ENCODE data around the gene TTBK1.
"Not testable (repeated sequence)": the region's sequence is repeated elsewhere in the genome, so short reads cannot be mapped to it uniquely, and the experiment has no call there.

Gene TTBK1

DNA sequence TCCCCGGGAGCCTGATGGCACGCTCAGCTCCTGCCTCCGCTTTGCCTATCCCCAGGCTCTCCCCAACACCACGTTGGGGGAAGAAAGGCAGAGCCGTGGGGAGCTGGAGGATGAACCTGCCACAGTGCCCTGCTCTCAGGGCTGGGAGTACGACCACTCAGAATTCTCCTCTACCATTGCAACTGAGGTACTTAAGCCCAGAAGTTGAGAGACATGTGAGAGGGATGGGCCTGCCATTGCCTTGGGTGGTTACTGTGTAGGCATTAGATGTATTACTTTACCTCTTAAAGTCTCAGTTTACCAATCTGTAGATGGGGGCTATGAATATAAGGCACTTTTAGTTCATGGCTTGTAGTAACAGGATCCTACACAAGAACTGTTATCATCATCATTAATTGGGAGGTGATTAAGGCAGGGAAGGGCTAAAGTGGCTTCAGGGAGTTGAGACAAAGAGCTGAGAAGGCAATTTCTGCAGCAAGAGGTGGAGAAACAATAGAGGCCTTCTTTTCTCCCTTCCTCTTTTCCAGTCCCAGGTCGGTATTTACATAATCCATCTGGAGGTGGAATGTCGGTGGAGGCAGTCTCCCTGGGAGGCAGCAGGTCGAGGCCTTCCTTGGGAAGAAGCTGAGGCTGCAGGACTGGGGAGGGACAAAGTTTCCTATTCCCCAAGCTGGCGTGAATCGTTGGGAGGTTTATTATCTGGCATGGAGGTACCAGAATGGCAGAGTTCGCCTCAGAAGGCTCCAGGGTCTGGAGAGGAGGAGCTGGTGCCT, 55.5 kb downstream of the TTBK1 start:
- Histone ChIP-seq H3K27me3 (no peaks in the 10 kb centered on the region), H3K9me3 (replicated peaks in 1 of 11) (no peaks in the 10 kb centered on the region), H3K9ac (no peak overlapping the region), H3K4me2 (no peak overlapping the region; a peak in 1 of 22 replicates), H3K4me3 (no peak overlapping the region), H3K27ac (no peak overlapping the region), H3K36me3 (no peaks in the 10 kb centered on the region), H3K4me1 (peaks cover 0 to 10% (median 2%) of the 10 kb centered on the region in 10 experiments; a peak in 5 of 20 replicates), H4K20me1 (no peaks in the 10 kb centered on the region)
- TF ChIP-seq Cebpa-rat (IDR thresholded peaks at IDR 0.05): no peak

DNA sequence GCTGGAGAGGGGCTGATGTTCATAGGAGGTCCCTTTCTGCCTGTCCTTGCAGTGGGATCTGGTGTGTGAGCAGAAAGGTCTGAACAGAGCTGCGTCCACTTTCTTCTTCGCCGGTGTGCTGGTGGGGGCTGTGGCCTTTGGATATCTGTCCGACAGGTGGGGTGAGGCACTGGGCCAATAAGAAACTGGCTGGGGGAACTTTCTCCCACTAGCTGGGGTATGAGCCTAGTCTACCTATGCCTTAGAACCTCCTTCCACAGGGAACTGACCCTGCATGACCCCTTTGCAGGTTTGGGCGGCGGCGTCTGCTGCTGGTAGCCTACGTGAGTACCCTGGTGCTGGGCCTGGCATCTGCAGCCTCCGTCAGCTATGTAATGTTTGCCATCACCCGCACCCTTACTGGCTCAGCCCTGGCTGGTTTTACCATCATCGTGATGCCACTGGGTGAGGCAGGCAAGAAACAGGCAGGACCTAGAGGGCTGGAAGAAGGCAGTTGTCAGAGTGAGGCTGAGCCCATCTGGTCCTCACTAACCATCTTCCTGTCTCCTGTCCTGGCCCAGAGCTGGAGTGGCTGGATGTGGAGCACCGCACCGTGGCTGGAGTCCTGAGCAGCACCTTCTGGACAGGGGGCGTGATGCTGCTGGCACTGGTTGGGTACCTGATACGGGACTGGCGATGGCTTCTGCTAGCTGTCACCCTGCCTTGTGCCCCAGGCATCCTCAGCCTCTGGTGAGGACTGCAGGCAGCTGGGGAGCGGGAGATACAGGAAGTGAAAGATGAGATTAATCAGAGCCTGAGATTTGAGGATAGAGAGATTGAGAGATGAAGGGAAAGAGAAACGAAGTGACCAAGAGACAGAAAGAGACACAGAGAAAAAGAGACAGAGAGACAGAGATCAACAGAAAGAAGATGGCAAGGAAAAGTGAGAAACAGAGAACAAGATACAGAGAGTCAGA, 56.3 kb downstream of the TTBK1 start:
- no peak for TF ChIP-seq Cebpa-rat (IDR thresholded peaks at IDR 0.05)
- Histone ChIP-seq H3K4me2 (peak overlapping the region in 2 of 11 experiments; percentile 2 to 8; a peak in 1 of 22 replicates), H3K9ac (no peak overlapping the region)

DNA sequence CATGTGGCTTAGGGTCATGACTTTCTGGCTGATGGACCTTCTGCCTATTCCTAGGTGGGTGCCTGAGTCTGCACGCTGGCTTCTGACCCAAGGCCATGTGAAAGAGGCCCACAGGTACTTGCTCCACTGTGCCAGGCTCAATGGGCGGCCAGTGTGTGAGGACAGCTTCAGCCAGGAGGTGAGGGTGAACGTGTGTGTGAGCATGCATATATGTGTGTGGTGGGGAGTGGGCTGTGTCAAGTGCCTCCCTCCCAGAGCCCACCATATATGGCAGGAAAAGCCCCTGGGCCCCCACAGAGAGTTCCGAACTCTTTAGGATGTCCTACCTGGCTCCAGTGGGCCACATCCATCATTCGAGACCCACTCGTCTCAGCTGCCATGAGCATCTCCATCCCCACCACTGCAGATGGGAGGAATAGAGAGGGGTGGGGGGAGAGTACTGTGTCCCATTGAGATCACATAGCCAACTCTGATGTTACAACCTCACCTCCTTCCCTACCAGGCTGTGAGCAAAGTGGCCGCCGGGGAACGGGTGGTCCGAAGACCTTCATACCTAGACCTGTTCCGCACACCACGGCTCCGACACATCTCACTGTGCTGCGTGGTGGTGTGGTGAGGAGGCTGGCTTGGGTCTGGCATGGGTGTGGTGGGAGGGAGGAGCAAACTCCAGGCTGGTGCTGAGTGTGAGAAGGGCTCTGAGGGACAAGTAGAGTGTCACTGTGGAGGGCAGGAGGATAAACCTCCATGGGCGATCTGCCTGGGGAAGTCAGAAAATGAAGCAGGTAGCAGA, 58.0 kb downstream of the TTBK1 start:
- Histone ChIP-seq H3K36me3 (no peaks in the 10 kb centered on the region), H3K4me2 (no peak overlapping the region), H3K4me3 (no peak overlapping the region), H3K27ac (no peak overlapping the region), H3K9me3 (replicated peaks in 1 of 11) (no peaks in the 10 kb centered on the region), H4K20me1 (no peaks in the 10 kb centered on the region), H3K27me3 (no peaks in the 10 kb centered on the region), H3K4me1 (peaks cover 0 to 10% (median 3%) of the 10 kb centered on the region in 10 experiments; a peak in 6 of 20 replicates), H3K9ac (no peak overlapping the region)
- TF ChIP-seq Cebpa-rat (IDR thresholded peaks at IDR 0.05): no peak

More for the DNA sequence above, 56.3 kb downstream of the TTBK1 start:
- Histone ChIP-seq H3K4me1 (peaks cover 0 to 10% (median 2%) of the 10 kb centered on the region in 10 experiments; a peak in 5 of 20 replicates), H3K36me3 (no peaks in the 10 kb centered on the region), H3K27ac (no peak overlapping the region), H3K9me3 (replicated peaks in 1 of 11) (no peaks in the 10 kb centered on the region), H3K27me3 (no peaks in the 10 kb centered on the region), H4K20me1 (no peaks in the 10 kb centered on the region), H3K4me3 (no peak overlapping the region)

DNA sequence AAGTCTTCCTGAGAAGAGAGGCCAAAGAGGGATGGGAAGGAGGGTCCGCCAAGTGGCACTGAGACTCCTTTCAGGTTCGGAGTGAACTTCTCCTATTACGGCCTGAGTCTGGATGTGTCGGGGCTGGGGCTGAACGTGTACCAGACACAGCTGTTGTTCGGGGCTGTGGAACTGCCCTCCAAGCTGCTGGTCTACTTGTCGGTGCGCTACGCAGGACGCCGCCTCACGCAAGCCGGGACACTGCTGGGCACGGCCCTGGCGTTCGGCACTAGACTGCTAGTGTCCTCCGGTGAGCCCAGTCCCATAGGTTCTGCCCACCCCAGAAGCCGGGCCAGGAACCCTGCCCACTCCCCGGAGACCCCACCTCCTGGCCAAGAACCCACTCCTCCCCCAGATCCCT, 58.8 kb downstream of the TTBK1 start:
- Histone ChIP-seq H3K27ac (no peak overlapping the region), H4K20me1 (no peaks in the 10 kb centered on the region), H3K27me3 (no peaks in the 10 kb centered on the region), H3K36me3 (no peaks in the 10 kb centered on the region), H3K9ac (no peak overlapping the region), H3K4me2 (no peak overlapping the region), H3K4me3 (no peak overlapping the region), H3K4me1 (peaks cover 0 to 17% (median 3%) of the 10 kb centered on the region in 10 experiments; a peak in 8 of 20 replicates), H3K9me3 (replicated peaks in 1 of 11) (no peaks in the 10 kb centered on the region)
- TF ChIP-seq Cebpa-rat (IDR thresholded peaks at IDR 0.05): no peak

DNA sequence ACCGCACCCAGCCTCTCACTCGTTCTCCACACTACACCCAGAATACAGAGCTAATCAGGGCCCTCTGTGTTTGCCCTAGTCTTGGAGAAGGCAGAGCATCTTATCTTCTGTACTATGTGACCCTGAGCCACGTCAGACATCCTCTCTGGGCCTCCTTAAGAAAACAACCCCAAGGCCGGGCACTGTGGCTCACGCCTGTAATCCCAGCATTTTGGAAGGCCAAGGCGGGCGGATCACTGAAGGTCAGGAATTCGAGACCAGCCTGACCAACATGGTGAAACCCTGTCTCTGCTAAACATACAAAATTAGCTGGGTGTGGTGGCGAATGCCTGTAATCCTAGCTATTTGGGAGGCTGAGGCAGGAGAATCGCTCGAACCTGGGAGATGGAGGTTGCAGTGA, 59.7 kb downstream of the TTBK1 start:
- not testable (repeated sequence) for H3K9me3 ChIP-seq (replicated peaks in 1 of 11); H3K27ac ChIP-seq; H3K4me3 ChIP-seq; H4K20me1 ChIP-seq; H3K36me3 ChIP-seq; H3K9ac ChIP-seq; H3K4me2 ChIP-seq; H3K27me3 ChIP-seq
- peaks cover 6 to 24% (median 10%) of the 10 kb centered on the region in 10 experiments; a peak in 19 of 20 replicates for H3K4me1 ChIP-seq

DNA sequence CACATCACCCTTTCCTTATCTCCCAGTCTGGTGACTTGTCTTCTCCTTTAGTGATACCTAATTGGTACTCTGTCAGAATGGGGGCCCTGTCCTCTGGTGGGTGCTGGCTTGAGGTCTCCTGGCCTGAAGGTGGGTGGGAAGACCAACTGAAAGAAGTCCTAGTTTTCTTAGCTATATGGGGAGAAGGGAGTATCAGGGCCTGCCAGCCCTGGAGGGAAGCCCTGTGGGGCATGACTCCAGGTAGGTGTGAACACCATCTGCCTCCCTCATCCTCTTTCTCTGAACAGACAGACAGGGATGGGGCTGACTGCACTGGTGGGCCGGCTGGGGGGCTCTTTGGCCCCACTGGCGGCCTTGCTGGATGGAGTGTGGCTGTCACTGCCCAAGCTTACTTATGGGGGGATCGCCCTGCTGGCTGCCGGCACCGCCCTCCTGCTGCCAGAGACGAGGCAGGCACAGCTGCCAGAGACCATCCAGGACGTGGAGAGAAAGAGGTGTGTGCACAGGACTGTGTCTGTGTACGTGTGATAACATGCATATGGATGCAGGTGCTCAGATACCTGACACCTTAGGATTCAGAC, 60.6 kb downstream of the TTBK1 start:
- Histone ChIP-seq H3K4me1 (peaks cover 15 to 33% (median 18%) of the 10 kb centered on the region in 10 experiments), H3K27ac (no peak overlapping the region), H4K20me1 (no peaks in the 10 kb centered on the region), H3K4me3 (no peak overlapping the region), H3K9ac (no peak overlapping the region), H3K9me3 (replicated peaks in 1 of 11) (no peaks in the 10 kb centered on the region), H3K4me2 (no peak overlapping the region), H3K27me3 (peaks cover 0 to 5% (median 0%) of the 10 kb centered on the region in 11 experiments; a peak in 1 of 22 replicates), H3K36me3 (no peaks in the 10 kb centered on the region)
- TF ChIP-seq Cebpa-rat (IDR thresholded peaks at IDR 0.05): no peak

DNA sequence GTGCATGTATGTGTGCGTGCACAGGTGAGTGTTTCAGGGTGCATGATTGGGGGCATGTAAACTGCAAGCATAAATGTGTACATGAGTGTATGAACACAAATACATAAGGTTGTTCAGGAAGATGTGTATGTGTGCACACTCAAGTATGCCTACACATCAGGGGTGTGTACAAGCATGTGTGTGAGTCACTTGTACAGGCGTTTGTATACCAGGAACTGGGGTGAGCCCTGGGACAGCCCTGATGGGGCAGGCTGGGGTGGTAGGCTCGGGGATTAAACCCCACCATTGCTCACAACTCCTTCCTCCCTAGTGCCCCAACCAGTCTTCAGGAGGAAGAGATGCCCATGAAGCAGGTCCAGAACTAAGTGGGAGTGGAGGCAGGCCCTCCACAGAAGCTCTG, 61.1 kb downstream of the TTBK1 start:
- no peaks in the 10 kb centered on the region for H3K9me3 ChIP-seq (replicated peaks in 1 of 11)
- H3K9ac ChIP-seq: no peak overlapping the region
- H3K4me1 ChIP-seq: peaks cover 19 to 38% (median 23%) of the 10 kb centered on the region in 10 experiments
- no peaks in the 10 kb centered on the region for H4K20me1 ChIP-seq
- no peak overlapping the region for H3K4me3 ChIP-seq
- no peak overlapping the region for H3K27ac ChIP-seq
- H3K4me2 ChIP-seq: no peak overlapping the region
- H3K27me3 ChIP-seq: peaks cover 0 to 9% (median 0%) of the 10 kb centered on the region in 11 experiments; a peak in 1 of 22 replicates
- no peak for TF ChIP-seq Cebpa-rat (IDR thresholded peaks at IDR 0.05)
- no peaks in the 10 kb centered on the region for H3K36me3 ChIP-seq

DNA sequence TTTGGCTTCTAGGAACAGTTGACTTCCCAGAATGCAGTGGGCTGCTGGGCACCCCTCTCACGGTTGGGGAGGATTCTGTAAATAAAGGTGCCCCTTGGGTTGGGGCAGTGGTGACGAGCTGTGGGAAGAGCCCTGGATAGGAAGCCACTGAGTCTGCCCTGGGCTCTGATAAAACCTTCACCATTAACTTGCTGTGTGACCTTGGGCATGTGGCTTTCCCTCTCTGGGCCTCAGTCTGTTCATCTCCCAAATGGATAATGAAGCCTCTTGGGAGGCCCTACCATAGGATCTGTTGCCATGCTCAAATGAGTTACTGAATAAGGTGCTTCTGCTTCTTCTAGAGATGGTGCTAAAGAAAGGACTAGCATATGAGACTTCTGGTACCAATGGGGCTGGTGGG, 61.6 kb downstream of the TTBK1 start:
- no peak for TF ChIP-seq Cebpa-rat (IDR thresholded peaks at IDR 0.05)
- Histone ChIP-seq H3K4me3 (no peak overlapping the region), H3K9me3 (replicated peaks in 1 of 11) (no peaks in the 10 kb centered on the region), H3K4me1 (peaks cover 19 to 38% (median 25%) of the 10 kb centered on the region in 10 experiments), H3K9ac (no peak overlapping the region), H4K20me1 (no peaks in the 10 kb centered on the region), H3K4me2 (no peak overlapping the region), H3K36me3 (no peaks in the 10 kb centered on the region), H3K27me3 (peaks cover 0 to 9% (median 0%) of the 10 kb centered on the region in 11 experiments; a peak in 1 of 22 replicates), H3K27ac (no peak overlapping the region)

Measured in BLaER1 treated with 17β-estradiol and CSF1 and Interleukin-3, amounts not matched to agents 10 nM and 100 nM (cell line).